ENCODE results near the gene PRKCE.

Gene PRKCE

GRCh38 chr2:45964223-45964841 is 312.9 kb downstream of the PRKCE start:
- DNase-seq (ENCODE audit: low read depth) = peak; percentile 98

- DNase-seq (ENCODE audit: low read depth) = no peak
Observed at GRCh38 chr2:45964906-45965305, 313.4 kb downstream of the PRKCE start.

DNA sequence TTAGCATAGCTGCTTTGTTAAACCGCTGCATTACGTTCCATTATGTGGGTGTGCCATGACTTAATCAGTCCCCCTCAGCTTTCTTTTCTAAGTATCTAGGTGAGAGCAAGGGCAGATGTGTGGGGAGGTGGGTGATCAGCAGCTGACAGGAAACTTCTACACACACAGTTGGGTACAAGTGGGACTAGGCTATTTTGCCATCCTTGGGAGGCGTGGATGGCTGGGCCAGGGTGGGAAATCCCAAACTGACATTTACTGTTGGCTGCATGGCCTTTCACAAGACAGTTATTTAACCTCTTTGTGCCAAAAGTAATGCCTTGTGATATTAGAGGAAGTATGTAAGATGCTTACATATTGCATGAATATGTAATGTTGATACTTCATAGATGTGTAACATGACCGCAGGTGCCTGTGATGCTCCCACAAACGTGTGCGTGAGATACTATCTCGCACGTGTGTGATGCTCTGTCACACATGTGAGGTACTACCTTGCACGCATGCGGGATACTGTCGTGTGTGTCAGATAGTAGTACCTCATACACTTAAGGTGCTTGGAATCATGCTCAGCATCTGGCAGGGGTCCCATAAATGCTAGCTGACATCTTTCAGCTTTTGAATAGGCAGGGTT is 314.5 kb downstream of the PRKCE start:
- DNase-seq (ENCODE audit: low read depth) = no peak

GRCh38 chr2:45968946-45969584 is 317.6 kb downstream of the PRKCE start:
- no peak for DNase-seq (ENCODE audit: low read depth)

DNA sequence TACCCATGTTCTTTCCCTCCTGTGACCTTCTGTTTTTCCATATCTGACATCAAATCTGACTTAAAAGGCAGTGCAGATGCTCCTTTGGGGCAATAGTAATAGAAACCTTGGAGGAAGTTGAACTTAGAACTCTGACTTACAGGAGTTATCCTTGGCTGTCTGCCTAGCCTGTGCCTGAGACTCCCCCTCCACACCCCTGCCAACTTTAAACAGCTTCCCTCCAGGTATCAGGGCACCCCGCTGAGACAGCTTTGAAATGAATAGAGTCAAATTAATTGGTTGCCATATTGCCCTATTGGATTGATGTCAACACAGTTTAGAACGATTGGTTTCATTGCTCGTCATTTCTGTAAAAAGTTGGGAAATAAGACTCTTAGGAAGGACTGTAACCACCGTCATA is 322.0 kb downstream of the PRKCE start:
- DNase-seq (ENCODE audit: low read depth) = no peak

GRCh38 chr2:45974056-45974455 is 322.6 kb downstream of the PRKCE start:
- no peak for DNase-seq (ENCODE audit: low read depth)

GRCh38 chr2:45974762-45975408 is 323.4 kb downstream of the PRKCE start:
- no peak for DNase-seq (ENCODE audit: low read depth)

GRCh38 chr2:45975752-45976517 is 324.5 kb downstream of the PRKCE start:
- DNase-seq (ENCODE audit: low read depth) = no peak

GRCh38 chr2:45978302-45978859 is 326.9 kb downstream of the PRKCE start:
- no peak for DNase-seq (ENCODE audit: low read depth)

DNA sequence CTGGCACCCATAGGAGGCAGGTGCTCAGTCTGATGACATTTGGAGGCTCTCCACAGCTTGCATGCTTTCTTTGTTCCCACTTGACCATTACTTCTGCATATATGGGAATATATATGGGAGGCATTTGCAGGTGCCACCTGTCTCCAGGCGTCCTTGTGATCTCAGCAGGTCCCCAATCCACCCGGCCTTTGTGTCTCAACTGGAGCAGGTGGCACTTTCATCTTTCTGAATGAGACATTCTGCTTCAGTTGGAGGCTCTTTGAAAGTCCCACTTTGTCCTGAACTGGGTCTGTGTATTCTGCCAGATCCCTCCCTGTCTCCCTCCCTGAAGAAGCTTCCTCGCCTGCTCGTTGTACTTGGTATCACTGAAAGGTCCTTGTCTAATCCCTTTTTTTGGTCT is 327.6 kb downstream of the PRKCE start:
- DNase-seq (ENCODE audit: low read depth) = no peak

GRCh38 chr2:45980161-45980865 is 328.8 kb downstream of the PRKCE start:
- DNase-seq (ENCODE audit: low read depth) = no peak

DNA sequence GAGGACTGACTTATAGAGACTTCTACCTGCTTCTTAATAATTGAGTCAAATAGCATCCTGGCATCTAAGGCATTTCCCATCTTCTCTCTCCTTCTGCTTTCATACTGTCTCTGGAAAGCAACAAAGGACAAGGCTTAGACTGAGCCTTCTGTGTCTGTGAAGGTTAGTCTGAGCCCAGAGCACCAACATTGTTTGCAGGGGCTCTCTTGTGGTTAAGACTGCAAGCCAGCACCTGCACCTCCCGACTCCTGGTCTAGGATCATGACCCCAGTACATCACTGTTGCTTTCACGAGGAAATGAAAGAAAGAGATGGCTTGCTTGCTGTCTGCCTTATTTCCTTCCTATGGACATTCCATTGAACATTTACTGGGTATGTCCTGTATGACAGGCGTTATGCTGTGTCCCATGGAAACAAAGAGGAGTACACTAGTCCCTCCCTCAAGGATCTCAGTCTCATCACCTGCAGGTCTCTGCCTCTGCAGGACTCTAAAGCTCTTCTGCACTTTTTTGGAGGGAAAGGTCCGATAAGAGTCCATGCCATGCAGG is 330.0 kb downstream of the PRKCE start:
- DNase-seq (ENCODE audit: low read depth) = no peak

GRCh38 chr2:45982096-45982495 is 330.6 kb downstream of the PRKCE start:
- DNase-seq (ENCODE audit: low read depth) = no peak

DNA sequence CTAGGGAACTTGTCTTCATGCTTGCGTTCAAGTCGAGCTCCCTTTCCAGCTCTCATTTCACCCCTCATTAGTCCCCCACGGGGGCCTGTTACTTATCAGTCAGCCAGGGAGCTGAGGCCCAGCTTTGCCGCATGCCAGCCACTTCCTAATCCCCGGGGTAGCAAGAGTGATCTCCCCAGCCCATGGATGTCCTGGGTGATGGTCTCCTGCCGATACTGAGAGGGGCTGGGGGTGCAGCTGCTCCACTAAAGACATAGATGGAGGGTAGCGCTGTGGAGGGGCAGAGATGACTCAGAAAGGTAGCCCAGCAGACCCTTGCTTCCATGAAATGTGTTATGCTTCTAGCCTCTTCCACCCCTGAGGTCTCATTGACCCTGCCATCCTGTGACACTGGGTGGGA is 331.7 kb downstream of the PRKCE start:
- DNase-seq (ENCODE audit: low read depth) = no peak

- no peak for DNase-seq (ENCODE audit: low read depth)
Observed at GRCh38 chr2:45984366-45984765, 332.9 kb downstream of the PRKCE start.

- DNase-seq (ENCODE audit: low read depth) = no peak
Observed at GRCh38 chr2:45984896-45985473, 333.5 kb downstream of the PRKCE start.

DNA sequence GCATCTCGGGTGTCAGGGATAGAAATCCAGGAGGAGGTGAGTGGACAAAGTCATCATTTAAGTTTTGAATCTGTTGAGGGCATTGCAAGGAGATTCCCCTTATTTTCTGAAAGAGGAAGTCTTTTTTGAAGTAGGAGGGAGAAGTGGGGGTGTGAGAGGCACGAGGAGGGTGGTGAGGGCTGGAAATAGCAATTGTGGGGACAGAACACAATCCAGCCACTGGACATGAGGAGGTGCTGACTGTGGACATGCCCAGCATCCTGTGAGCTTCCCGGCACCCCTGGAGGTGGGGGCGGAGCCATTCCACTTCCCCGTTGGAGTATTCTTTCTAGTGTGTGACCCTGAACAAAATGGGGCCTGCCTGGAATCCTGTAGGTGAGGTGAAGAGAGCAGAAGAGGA is 335.0 kb downstream of the PRKCE start:
- DNase-seq (ENCODE audit: low read depth) = no peak

DNA sequence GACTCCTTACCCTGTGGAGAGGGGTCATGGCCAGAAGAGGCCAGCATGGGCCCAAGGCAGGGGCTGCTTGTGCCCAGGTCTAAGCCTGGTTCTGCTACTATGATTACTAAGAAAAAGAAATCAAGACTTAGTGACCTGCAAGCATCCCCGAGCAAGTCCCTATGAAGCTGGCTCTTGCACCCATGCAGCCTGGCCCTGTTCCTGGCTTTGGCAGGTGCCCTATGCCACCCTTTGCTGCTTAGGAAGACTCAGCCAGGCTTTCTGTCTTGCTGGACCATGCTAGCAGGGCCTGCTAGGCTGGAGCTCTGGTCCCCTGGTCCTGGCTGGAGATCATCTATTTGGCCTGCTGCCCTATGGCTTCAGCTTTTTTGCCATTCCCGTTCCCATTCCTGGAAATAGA is 336.4 kb downstream of the PRKCE start:
- DNase-seq (ENCODE audit: low read depth) = no peak

- DNase-seq (ENCODE audit: low read depth) = no peak
Observed at GRCh38 chr2:45988879-45989278, 337.4 kb downstream of the PRKCE start.

- DNase-seq (ENCODE audit: low read depth) = no peak
Observed at GRCh38 chr2:45990131-45990530, 338.7 kb downstream of the PRKCE start.

Data from HS-27A (cell line).